Amygdala (tissue), 56 donors: ENCODE measurements around the gene CKM.

Experiments
- DNase-seq, 56 donors: peaks; one replicate each; lab custom pipeline; 2025; lab: John Stamatoyannopoulos, UW

CKM gene

DNA sequence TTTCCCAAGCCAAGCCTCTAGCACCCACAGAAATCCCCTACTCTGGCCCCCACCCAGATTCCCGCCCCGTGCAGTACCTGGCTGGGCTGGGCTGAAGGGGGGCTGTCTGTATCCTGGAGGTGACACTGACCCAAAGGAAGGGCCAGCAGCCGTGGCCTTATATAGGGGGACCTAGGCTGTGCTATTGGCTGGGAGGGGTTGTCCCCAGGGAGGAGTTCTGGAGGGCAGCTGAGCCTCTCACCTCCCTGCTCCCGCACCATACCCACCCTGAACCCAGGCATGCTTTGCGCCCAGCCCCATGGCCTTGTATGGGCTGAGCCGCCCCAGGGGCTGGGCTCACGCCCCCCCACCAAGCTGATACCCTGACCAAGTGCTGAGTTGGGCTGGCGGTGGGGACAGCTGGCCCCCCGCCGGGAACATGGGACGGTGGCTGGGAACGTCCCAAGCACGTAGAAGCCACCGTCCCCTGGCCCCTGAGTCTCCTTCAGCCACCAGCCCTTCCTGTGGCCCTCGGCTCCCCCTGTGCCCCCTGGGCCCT lies at the start of gene CKM:
Gene CKM, minus strand, starts transcription at position 132 of the 538 bp plus-strand sequence. CDS start 3,162 bp downstream, outside the sequence.
- no peak for DNase-seq

DNA sequence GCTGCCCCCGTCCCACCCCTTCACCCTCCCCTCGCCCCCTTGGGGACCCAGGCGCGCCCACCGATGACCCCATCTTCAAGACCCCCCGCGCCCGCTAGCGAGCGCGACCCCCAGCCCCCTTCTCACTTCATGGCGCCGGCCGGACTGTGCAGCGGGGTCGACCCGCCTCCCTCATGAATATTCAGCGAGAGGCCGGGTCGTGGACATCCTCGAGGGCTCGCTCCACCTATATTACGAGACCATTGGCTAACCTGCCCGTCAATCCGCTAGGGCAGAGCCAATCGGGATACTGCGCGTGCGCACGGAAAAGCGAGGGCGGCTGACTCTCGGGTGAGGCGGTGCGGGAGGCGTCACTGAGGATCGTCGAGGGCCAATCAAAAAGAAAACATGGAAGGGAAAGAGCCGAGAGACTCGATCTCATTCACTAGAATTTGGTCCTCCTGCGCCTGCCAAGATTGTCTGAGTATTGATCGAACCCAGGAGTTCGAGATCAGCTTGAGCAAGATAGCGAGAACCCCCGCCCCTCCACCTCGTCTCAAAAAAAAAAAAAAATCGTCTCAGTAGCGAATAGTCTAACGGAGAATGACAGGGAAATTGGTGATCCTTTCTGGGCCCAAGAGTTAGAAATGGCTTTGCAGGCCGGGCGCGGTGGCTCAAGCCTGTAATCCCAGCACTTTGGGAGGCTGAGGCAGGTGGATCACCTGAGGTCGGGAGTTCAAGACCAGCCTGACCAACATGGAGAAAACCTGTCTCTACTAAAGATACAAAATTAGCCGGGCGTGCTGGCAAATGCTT lies 47.9 kb upstream of the CKM start, which contains the start of gene ERCC2:
Gene ERCC2, minus strand, starts transcription at position 164 of the 795 bp plus-strand sequence. Its CDS starts 33 bp downstream, at position 131.
- peak; percentile 88 to 100 (median 98) for DNase-seq

DNA sequence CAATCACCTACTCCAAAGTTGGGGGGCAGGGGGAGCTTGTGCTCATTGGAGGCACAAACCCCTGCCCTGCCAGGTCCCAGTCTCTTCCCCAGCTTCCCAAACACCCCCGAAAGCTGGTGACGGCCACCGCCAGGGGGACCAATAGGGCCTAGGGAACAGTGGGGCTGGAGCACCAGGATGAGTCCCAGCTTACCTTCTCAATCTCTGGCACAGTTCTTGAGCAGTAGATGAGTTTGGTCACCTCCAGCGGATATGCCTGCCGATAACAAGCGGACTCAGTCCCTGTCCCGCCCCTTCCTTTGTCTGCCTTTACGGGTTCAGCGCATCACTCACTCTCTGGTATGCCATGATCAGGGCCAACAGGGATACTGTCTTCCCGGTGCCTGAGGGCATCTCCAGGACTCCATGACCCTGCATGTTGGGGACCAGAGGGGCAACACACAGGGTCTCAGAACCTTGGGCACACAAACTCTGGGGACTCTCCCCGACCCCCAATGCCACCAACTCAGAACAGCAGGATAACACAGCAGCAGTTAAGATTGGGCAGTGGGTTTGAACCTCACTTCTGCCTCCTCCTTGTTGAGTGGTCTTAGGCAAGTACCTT lies 46.2 kb upstream of the CKM start:
- DNase-seq = no peak

DNA sequence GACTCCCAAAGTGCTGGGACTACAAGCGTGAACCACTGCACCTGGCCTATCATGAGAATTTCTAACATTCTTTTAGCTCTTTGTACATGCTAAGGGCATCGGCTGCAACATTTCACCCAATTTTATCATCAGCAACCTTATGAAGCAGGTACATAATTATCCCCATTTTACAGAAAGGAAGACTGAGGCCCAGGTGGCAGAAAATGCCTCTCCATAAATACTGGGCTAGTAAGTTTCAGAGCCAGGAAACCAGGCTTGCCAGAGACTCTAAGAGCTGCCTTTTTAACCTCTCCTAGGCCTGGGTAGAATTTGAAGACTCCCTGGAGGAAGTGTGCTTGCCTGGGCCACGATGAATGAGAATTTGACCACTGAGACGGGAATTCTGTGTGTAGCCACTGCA lies 45.5 kb upstream of the CKM start:
- DNase-seq = no peak

DNA sequence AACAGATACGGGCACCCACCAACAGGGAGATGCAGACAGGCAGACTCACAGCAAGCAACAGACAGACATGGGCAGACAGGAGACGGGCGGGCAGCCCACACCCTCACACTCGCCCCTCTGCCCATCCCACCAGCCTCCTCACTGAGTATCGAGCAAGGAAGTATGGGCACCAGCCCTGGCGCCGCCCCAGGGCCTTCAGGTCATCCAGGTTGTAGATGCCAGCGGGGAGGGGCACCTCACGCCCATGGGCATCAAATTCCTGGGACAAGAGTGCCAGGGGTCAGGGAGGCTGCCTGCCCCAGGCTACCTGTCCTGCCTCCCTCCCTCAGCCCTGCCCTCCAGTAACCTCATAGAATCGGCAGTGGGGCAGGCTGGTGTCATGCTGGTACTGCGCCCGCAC lies 42.0 kb upstream of the CKM start:
- no peak for DNase-seq

DNA sequence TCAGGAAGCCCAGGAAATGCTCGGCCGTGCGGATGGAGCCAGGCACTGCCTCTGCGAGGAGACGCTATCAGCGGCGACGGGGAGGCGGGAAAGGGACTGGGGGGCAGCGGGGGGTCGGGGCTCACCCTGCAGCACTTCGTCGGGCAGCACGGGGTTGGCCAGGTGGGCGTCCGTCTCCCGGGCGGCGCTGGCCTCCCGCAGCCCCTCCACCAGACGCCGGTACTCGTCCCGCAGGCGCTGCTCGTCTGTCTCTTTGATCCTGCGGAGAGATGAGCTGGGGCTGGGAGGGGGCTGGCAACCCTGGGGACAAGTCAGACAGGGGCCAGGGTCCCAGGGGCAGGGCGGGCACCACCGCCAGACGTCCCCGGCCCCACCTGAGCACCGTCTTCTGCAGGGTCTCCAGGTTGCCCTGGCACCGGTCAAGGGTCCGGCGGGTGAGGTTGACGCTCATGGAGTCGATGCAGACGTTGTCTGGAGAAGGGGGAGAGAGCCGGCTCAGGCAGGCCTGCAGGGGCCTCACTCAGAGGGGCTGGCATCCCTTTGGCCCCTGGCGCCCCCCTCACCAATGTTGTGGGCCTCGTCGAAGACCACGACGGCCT lies 41.3 kb upstream of the CKM start:
- DNase-seq = no peak

DNA sequence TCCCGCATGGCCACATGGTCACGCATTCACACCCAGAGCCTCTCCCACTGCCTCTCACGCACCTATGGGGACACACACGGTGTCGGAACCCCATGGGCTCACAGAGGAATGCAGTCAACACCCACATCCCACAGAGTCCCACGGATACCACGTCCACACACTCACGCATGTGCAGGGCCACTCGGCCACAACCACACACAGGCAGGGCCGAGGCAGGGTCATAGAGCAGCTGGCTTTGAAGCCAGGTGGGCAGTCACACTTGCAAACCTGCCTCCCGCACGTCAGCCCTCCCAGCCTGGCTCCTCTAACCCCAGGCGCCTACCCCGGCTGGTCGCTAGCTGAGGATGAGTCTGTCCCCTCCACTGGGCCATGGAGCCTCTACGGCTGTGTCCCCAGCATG lies 39.6 kb upstream of the CKM start:
- DNase-seq = no peak

DNA sequence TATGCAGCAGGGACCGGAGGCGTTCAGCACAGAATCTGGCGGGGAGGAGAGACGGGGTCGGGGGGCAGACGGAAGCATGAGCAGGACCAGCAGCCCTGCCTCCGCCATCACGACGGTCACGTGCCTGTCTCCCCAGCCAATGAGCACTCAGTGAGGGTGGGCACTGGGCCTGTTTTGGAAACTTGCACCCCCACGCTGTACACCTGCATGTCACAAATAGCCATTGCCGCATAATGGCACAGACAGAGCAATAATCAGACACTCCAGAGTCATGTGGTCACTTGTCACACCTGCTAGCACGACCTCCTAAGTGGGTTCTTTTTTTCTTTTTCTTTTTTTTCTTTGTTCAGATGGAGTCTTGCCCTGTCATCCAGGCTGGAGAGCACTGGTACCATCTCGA lies 38.9 kb upstream of the CKM start:
- DNase-seq = no peak

DNA sequence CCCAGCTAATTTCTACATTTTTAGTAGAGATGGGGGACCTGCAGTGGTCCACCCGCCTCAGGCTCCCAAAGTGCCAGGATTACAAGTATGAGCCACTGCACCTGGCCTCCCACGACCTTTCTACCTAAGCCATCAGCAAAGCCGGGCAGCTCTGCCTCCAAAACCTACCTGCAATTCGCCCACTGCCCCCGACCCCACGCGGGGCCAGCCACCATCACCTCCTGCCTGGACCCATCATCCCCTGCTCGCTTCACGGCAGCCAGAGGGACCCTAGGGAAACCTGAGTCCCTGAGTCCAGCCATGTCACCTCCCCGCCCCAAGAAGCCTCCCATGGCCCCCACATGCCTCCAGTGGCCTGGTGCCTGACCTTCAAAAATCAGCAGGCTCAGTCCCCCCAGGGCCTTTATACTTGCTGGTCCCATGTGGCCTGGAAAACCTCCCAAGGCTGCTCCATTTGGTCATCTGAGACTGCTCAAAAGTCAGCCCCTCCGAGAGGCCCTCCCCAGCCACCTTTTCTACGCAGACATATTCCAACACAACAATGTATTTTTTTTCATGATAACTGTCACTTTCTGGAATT lies 35.6 kb upstream of the CKM start:
- no peak for DNase-seq

DNA sequence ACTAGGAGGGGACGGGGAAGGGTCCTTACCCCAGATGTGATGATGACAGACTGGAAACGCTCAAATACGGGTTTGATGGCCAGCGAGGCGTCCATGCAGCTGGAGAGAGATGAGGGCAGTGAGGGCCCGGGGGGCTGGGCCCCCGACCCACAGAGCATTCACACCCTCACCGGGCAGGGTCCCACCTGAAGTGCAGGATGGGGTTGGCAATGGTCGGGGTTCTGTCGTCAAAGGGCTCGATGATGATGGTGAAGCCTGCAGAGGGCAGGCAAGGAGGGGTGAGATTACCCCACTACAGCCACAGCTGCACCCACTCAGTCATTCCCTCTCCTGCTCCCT lies 34.7 kb upstream of the CKM start:
- DNase-seq = no peak

DNA sequence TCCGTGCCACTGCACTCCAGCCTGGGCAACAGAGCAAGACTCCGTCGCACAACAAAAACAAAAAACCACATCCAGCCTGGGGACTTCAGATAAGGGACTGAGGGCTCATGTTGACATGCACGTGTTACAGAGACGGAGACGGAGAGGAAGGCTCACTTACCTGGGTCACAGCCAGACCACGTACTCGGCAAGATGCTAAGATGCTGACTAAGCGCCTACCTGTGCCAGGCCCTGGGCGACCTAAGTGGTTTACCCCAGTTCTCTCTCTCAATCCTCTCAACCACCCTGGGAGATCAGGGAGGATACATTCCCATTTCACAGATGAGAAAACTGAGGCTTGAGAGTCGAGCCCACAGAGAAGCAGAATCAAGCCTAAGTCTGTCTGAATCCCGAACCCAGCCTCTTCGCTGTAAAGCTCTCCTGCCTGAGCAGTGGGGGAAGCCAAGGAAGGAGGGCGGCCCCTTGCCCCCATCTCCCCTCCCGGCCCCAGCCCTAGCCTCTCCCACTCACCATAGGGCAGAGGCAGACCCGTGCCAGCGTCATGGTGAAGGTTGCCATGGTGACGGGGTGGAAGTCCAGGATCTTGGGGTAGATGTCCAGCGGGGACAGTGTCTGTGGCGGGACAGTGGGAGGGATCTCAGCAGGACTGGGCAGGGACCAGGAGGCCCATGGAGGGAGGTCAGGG lies 34.2 kb upstream of the CKM start:
- no peak for DNase-seq

DNA sequence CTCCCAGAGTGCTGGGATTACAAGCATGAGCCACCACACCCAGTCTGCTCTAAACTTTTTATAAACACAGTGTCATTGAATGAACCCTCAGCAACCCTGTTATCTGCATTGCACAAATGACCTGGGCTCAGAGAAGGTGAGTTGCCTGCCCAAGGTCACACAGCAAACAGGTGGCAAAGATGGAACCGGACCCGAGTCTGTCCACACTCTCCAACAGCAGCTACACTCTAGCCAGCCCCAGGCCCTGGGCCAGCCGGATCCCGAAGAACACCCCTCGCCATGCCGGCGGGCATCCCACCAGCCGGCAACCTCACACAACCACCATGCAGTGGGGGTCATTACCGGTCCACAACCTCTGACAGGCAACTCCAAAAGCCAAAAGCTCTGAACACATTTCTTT lies 33.2 kb upstream of the CKM start:
- DNase-seq = no peak

DNA sequence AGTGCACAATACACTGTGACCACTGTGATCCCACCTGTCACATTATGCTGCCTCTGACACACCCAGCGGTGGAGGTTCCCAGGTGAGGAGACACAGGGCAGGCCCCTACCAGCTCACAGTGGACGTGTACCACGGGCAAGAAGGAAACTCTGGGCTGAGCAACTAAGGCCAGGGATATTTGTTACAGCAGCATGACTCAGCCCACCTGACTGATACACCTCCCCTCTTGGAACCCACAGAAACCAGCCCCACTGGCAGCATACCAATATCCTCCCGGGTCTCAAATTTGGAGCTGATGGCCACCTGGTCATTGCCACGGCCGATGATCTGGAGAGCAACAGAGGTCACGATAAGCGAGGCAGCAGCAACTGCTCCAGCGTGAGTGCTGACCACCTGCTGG lies 32.7 kb upstream of the CKM start:
- no peak for DNase-seq

DNA sequence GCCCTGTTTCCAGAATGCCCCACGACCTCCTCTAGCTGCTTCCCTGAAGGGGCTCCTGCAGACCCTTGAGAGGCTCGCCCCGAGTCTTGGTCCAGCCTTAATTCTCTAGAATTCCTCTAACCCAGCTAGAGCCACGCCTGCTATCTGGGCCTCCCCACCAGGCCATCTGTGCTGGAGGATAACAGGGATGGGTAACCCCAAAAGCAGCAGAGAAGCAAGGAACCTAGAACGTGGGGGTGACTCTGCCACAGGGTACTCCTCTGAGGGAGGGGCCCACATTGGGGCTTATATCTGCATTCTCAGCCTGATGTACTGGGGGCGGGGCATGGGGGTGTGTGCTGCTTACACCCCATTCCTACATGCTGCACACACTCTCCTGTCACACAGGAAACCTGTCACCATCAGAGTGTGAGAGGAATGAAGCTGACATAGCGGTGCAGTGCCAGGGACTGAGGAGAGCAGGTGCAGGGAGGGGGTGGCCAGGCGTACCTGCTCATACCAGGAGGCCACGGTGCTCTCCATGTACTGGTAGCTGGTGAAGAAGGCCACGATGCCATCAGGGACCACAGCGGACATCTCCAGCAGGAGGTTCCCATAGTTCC lies 31.7 kb upstream of the CKM start:
- DNase-seq = no peak

DNA sequence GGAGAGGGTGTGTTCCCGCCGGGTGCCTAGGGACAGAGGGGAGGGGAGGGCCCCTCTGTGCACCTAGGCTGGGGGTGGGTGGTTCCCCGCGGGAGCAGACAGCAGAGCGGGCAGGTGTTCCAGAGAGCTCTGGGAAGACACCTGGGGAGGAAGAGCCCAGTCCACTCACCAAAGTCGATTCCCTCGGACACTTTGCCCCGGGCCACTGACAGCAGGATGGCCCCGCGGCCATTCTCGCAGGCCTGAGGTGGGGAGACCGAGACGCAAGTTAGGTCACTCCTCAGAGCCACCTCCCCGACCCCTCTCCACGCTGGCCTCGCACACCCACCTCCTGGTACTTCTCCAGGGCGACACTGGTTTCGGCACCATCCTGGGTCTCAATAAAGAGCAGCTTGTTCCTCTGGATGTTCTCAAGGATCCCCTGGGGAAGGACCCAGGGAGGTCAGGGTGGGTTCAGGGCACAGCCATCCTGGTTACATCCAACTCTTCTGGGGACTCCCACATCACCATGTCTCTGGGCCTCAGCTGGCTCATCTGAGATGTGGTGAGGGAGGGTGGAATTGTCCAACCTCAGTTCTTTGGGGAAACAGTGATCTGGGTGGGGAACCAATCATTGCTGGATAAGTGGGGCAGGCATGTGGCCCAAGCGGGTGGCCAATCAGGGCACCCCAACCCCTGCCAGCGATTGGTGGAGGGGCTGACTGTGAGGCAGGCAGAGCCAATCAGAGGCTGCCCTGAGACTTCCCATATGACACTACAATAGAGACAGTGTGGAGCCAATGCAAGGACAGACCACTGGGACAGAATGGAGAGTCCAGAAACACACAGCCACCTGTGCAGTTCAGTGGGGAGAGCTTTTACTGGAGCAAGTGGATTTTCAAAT lies 30.5 kb upstream of the CKM start:
- DNase-seq = no peak

DNA sequence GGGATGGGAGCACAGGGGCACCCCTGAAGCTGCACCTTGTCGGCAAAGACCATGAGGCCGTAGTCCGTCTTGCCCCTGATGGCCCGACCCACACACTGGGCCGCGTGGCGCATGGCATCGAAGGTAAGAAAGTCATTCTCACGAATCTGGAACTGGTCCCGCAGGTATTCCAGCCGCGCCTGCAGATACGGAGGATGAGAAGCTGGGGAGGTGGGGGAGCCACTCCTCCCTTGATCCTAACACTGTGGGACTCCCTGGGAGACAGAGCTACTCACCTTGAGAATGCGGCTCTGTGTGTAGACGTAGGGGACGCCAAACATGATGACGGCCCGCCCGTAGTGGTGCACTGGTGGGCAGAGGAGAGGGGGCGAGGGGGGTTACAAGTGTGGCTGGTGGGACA lies 29.8 kb upstream of the CKM start:
- DNase-seq = no peak

DNA sequence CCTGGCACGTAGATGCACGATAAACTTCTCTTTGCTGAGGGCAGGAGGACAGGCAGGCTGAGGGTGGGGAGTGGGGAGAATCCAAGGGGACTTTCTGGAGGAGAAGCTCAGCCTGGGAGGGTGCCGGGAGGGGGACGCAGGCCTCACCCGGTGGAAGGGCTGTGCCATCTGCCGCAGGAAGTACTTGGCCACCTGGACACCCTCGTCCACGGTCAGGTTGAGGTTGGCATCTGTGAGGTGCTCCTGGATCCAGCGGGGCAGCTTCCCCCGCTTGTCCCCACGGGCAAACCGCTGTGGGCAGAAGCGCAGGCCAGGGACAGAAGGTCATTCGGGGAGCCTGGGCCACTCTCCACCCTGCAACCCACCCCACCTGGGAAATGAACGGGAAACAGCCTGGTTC lies 29.4 kb upstream of the CKM start:
- no peak for DNase-seq

DNA sequence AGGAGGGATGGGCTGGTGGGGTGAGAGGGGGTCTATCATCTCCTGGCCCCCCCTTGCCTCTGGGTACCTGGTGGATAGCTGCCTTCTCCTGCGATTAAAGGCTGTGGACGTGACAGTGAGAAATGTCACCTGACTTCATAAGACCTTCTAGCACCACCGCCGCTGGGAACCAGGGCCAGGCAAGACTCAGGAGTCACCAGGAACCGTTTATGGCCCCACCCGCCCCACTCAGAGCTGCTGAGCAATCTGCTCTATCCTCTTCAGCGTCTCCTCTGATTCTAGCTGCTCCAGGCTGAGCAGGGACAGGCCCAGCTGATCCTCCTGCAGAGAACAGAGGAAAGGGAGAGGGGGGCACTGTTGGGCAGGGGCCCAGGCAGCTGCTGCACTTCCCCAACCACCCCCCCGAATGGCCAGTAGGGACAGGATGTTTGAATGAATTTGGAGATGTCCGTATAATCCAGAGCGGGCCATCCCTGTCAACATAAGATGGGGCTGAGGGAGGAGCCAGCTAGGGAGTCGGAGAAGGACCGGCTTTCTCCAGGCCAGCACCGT lies 28.8 kb upstream of the CKM start:
- DNase-seq = no peak

DNA sequence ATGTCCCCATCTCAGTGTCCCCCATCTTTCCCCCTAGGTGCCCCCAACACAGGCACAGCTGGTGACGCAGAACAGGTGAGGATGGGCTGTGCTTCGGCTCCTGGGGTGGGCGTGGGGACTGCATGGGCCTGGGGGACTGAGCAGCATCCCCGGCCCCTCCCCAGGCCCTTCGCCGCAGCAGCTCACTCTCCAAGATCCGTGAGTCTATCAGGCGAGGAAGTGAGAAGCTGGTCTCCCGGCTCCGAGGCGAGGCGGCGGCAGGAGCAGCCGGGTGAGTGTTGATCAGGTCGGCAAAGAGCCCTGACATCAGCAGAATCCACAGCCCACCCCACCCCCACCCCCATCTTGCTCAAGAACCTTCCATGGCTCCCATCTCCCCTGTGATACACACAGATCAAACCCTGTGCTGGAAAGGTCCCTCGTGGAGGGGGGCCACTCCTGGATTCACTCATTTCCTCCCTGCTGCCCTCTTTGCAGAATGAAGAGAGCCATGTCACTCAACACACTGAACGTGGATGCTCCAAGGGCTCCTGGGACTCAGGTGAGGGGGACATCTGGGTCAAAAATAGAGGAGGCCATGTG lies 27.9 kb upstream of the CKM start:
- no peak for DNase-seq
